Panc1 (cell line): ENCODE measurements around the gene LRRC4B.

ENCODE experiments used
- SIN3A ChIP-seq: IDR thresholded peaks from 2 replicates; pipeline ENCODE4 v1.6.1; 2012; ENCODE audit warnings: low read depth, mild to moderate bottlenecking, low read length, moderate library complexity, borderline replicate concordance; ENCODE audit not compliant: insufficient read depth
- TF ChIP-seq, protein P1 (sequence below): fragments of 450-650 bp; IDR thresholded peaks from 2 replicates; pipeline ENCODE4 v1.5.1; 2017; ENCODE audit warnings: mild to moderate bottlenecking

DNA sequence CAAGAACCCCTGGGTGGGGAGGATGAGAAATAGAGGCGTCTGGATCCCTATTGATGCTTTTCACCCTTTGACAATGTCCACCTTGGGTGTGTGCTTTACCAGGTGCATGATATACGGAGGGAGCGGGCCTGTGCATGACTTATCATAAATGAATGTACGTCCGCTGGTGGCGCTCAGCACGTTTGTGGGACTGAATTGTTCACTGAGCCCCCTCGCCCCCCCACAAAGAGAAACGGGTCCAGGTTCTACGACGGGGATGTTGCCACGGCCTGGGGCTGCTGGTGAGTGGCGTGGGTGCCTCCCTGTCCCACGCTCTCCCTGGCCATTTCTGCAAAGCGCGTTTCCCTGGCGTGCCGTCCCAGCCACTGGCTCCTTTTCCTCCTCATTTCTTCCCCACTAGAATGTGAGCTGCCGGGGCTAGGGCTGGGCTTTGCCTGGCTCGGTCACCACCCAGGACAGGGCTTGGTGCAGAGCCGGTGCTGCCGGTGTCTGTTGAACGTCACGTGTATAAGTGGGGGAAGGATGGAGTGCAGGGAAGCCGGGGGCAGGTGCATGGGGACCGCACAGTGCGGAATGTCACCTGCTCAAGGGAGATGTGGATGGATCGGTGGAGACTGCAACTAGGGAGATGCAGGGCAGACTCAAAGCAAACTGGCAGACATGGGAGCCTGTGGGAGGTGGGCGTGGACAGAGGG lies 21.6 kb downstream of the LRRC4B start:
- no peak for TF ChIP-seq SIN3A
- TF ChIP-seq, protein P1, sequence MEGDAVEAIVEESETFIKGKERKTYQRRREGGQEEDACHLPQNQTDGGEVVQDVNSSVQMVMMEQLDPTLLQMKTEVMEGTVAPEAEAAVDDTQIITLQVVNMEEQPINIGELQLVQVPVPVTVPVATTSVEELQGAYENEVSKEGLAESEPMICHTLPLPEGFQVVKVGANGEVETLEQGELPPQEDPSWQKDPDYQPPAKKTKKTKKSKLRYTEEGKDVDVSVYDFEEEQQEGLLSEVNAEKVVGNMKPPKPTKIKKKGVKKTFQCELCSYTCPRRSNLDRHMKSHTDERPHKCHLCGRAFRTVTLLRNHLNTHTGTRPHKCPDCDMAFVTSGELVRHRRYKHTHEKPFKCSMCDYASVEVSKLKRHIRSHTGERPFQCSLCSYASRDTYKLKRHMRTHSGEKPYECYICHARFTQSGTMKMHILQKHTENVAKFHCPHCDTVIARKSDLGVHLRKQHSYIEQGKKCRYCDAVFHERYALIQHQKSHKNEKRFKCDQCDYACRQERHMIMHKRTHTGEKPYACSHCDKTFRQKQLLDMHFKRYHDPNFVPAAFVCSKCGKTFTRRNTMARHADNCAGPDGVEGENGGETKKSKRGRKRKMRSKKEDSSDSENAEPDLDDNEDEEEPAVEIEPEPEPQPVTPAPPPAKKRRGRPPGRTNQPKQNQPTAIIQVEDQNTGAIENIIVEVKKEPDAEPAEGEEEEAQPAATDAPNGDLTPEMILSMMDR = no peak
